Right lobe of liver (tissue), 4 donors: Measurements from ENCODE around the gene PPT1.

Experiments used
- POLR2A ChIP-seq: fragments of 450-650 bp; IDR thresholded peaks from one replicate; pipeline ENCODE4 v1.6.1; 2017; ENCODE audit warnings: antibody characterized with exemption, mild to moderate bottlenecking
- TF ChIP-seq, protein P1 (sequence below), 4 donors: fragments of 200-600 bp in 3 of 4; fragments of 450-650 bp in 1 of 4; IDR thresholded peaks; one replicate each; pipeline versions ENCODE4 v1.5.1 to v1.8.0; 2016 to 2022; ENCODE audit warnings: antibody characterized with exemption in 4 of 4, mild to moderate bottlenecking in 2 of 4
- donor health status: DM: no; HTN: no; CAD: no.
- donor health status: DM: no; HTN: no; CAD: no.
- donor health status: DM: no; HTN: yes; CAD: no.

DNA sequence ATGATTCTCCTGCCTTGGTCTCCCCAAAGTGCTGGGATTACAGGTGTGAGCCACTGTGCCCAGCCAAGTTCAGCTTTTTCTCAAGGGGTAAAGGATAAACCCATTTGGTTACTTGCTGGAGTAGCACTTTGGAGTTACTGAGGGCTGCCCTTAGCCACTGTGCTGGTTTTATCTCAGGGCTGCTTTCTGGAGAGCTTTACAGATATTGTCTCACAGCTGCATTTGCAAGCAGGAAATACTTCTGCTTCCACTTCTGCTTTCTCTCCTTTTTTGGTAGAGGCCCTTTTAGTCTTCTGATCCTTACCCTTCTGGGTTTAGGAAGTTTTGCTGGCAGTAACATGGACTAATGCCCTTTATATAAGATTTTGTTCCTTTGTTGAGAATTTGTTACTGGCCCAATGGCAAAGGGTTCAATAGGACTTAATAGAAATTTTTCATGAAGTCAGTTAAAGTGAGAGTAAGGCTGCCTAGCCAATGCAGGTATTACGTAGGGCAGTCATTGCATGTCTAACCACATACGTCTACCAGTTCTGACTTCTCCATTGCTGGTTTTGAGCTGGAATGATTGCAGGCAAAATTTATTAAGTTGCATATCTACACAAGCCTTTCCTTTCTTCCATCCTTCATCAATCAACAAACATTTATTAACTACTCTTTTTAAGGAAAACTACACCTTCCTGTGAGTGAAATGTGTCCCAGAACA, 32.1 kb downstream of the PPT1 start:
- TF ChIP-seq POLR2A: no peak
- TF ChIP-seq, protein P1, sequence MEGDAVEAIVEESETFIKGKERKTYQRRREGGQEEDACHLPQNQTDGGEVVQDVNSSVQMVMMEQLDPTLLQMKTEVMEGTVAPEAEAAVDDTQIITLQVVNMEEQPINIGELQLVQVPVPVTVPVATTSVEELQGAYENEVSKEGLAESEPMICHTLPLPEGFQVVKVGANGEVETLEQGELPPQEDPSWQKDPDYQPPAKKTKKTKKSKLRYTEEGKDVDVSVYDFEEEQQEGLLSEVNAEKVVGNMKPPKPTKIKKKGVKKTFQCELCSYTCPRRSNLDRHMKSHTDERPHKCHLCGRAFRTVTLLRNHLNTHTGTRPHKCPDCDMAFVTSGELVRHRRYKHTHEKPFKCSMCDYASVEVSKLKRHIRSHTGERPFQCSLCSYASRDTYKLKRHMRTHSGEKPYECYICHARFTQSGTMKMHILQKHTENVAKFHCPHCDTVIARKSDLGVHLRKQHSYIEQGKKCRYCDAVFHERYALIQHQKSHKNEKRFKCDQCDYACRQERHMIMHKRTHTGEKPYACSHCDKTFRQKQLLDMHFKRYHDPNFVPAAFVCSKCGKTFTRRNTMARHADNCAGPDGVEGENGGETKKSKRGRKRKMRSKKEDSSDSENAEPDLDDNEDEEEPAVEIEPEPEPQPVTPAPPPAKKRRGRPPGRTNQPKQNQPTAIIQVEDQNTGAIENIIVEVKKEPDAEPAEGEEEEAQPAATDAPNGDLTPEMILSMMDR (IDR thresholded peaks at IDR 0.05): no peak
